GM12891 (cell line): Measurements from ENCODE around the gene MARK3.

Experiments used
- PAX5 ChIP-seq: IDR thresholded peaks from 2 replicates; pipeline ENCODE4 v1.6.1; 2011; ENCODE audit warnings: low read length, moderate library complexity, mild to moderate bottlenecking; ENCODE audit not compliant: insufficient read depth, severe bottlenecking
- POLR2A ChIP-seq: IDR thresholded peaks from 2 replicates; pipeline ENCODE4 v1.6.1; 2011; ENCODE audit warnings: low read depth, low read length, control low read depth
- POLR2AphosphoS5 ChIP-seq: IDR thresholded peaks from 2 replicates; pipeline ENCODE4 v1.6.1; 2011; ENCODE audit warnings: low read depth, low read length, control low read depth
- POU2F2 ChIP-seq: IDR thresholded peaks from 2 replicates; pipeline ENCODE4 v1.6.1; 2011; ENCODE audit warnings: low read depth, mild to moderate bottlenecking, control low read depth, low read length, moderate library complexity
- SPI1 ChIP-seq: IDR thresholded peaks from 2 replicates; pipeline ENCODE4 v1.6.1; 2011; ENCODE audit warnings: low read depth, low read length, control low read depth
- TAF1 ChIP-seq: IDR thresholded peaks from 2 replicates; pipeline ENCODE4 v1.6.1; 2011; ENCODE audit warnings: low read depth, low read length, control low read depth

DNA sequence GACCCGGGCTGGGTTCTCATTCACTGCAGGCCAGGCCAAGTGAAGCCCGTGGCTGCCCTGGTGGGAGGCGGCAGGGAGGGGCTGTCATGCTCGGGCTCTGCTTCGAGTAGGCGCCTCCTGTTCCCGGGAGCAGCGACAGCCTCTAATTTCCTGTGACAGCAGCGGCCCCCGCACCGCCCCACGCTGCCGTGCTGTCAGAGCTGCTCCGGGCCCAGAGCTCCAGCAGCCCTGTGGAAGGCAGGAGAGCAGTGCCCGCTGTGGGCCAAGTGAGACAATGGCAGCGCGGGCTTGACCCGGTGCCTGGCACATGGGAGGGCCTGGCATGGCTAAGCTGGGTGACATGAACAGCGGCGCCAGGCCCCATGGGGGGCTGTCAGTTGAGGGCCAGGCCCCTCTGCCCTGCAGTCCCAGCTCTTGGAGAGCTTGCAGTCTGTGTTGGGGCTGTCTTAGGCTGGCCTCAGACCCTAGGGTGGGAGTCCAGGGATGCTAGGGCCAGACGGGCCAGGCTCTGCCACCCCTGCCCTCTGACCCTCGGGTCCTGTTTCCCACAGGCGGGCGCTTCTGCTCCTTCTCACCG is 148.9 kb downstream of the MARK3 start:
- TF ChIP-seq POLR2A (no peak), SPI1 (no peak), POLR2AphosphoS5 (no peak), PAX5 (no peak), POU2F2 (no peak), TAF1 (no peak)
